HG03108 (cell line): ENCODE results near the gene TGFA.

Source experiments
- ATAC-seq: cut with Tn5 transposase; IDR thresholded peaks from one replicate; pipeline ENCODE4 v1.9.1; 2021; ENCODE audit warnings: moderate library complexity; ENCODE audit not compliant: unreplicated experiment

TGFA gene

DNA sequence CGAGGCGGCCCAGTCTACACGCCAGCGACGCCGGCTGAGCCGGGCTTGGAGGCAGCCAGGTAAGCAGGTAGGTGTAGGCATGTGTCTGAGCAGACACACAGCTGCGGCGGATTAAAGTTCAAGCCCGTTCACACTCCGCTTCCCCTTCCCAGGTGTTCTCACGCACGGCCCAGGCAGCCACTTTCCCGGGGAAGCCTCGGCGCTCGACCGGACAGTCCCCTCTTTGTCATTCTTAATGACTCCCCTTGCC is 367 bp downstream of the TGFA start:
- ATAC-seq: peak; percentile 16

GRCh38 chr2:70552501-70553333 is 909 bp downstream of the TGFA start:
- ATAC-seq: no peak

DNA sequence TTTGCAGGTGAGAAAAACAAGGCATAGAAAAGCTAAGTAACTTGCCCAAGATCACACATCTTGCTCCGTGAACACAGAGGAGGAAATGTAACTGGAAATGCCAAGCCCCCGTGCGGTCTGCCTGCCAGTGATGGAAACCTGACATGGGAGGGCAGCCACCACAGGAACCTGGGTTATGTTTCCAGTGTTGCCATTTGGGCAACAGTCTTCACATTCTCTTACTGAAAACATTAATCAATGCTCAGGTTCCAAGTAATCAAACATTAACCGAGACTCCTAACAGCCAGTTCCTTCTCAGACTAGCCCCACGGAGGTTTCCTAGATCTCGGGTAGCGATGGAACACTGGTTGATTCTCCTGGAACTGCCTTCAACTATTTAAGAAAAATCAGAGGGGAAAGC is 2.5 kb downstream of the TGFA start:
- no peak for ATAC-seq

- no peak for ATAC-seq
Measured at GRCh38 chr2:70549962-70550361, 3.7 kb downstream of the TGFA start.

GRCh38 chr2:70549064-70549710 is 4.4 kb downstream of the TGFA start:
- no peak for ATAC-seq

GRCh38 chr2:70548233-70548632 is 5.4 kb downstream of the TGFA start:
- ATAC-seq: no peak

GRCh38 chr2:70546885-70547284 is 6.7 kb downstream of the TGFA start:
- ATAC-seq: no peak

- ATAC-seq: no peak
Measured at GRCh38 chr2:70546376-70546775, 7.2 kb downstream of the TGFA start.

- no peak for ATAC-seq
Measured at GRCh38 chr2:70541481-70542020, 12.1 kb downstream of the TGFA start.

DNA sequence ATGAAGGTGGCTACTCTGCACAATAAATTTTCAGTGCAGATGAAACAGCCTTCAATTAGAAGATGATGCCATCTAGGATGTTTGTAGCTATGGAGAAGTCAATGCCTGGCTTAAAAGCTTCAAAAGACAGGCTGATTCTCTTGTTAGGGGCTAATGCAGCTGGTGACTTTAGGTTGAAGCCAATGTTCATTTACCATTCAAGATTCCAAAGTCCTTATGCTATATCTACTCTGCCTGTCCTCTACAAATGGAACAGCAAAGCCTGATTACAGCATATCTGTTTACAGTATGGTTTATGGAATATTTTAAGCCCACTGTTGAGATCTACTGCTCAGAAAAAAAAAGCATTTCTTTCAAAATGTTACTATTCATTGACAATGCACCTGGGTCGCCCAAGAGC is 15.8 kb downstream of the TGFA start:
- no peak for ATAC-seq

DNA sequence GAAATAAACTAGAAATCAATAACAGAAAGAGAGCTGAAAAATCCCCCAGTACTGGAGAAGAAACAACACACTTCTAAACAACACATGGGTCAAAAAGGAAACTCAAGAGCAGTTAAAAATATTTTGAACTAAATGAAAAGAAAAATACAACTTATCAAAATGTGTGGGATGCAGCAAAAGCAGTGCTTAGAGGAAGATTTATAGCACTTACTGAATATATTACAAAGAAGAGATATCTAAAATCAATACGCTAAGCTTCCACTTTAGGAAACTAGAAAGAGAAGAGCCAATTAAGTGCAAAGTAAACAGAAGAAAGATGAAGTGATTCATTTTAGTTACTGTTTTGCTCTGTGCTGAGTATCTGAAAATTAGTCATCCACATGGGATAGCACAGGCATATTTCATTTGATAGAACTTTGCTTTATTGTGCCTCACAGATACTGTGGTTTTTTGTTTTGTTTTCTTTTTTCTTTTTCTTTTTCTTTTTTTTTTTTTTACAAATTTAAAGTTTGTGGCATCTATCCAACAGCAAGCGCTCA is 17.0 kb downstream of the TGFA start:
- ATAC-seq: no peak

GRCh38 chr2:70535573-70535972 is 18.1 kb downstream of the TGFA start:
- no peak for ATAC-seq

GRCh38 chr2:70534183-70534836 is 19.3 kb downstream of the TGFA start:
- ATAC-seq: no peak

DNA sequence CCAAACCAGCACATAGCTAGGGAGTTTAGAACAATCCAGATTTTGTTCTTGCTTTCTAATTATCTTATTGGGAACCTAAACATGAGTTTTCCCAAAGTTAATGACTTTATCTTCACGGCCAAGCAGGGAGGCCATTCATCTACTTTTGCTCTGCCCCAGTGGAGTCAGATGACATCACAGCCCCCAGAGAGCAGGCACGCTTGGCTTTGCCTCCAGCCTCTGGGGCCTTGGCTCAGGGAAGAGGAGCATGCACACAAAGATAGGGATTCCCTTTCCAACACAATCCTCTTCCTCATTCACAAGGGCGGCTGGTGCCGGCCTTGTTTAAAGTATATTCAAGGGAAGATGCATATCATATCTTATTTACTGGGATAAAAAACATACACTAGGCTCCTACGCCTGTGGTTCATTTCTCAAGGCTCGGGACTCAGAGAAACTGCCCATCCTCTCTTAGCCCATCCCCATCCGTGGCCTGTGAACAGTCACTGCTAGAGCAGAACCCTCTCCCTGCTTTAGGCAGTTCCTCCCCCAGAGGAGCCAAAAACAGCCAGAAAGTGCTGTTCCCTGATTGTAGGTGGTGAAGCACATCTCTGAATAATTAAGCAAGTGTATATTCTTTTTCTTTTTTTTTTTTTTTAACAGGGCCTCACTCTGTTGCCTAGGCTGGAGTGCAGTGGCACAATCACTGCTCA is 21.2 kb downstream of the TGFA start:
- no peak for ATAC-seq

DNA sequence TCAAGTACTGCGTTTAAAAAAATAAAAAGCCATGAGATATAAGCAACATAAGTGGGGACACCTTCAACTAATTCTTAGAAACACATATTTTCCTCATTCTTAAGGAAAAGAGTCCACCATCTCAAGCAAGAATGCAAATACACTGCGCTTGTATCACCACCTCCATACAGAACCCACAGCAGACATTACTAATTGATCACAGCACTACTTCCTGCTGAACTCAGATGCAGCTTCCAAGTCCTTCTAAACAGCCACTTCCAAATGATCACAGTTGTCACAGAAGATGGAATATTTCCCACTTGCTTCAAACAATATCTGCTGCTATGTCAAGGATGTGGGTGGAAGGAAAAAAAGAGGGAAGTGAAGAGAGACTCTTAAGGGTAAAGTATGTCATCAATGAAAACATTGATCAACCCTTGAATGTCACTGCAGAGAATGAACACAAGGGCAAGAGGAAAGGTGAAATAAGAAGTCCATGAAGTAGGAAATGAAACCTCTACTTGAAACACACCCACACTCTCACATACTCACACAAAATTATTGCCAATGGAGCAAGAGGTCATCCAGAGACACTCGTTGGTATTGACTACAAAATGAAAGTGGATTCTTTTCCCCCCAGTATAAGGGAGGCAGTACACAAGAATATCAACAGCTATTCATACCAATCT is 22.1 kb downstream of the TGFA start:
- no peak for ATAC-seq

DNA sequence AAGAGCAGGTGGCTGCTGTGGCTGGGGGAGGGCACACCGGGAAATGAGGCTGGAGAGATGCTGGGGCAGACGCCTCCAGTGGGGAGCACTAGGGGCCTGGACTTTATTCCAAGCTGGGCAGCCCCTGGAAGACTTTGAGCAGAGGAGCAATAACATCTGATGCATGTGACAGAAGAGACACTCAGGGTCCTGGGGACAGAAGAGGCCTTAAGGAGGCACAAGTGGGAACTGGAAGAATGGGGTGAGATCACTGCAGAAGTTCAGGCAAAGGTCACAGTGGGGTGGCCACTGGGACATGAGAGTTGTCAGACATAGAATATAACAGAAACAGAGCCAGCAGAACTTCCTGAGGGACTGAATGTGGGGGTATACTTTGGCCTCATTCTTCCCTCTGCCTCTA is 24.0 kb downstream of the TGFA start:
- ATAC-seq: no peak

DNA sequence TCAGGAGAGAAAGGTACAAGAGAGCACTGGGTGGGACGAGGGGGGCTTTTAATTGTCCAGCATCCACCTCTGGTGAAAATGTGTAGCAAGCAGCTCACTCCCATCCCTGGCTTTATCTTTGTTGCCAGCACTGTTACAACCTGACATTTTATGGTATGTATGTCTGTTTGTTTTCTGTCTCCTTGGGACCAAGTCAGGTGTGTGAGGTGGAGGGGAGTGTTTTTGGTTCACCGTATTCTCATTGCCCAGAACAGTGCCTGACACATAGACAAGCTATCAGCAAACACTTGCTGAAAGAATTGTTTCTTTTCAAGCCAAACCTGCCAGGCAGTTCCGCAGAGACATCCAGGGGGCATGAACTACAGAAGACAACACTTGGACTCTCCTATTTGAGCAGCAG is 24.7 kb downstream of the TGFA start:
- no peak for ATAC-seq

DNA sequence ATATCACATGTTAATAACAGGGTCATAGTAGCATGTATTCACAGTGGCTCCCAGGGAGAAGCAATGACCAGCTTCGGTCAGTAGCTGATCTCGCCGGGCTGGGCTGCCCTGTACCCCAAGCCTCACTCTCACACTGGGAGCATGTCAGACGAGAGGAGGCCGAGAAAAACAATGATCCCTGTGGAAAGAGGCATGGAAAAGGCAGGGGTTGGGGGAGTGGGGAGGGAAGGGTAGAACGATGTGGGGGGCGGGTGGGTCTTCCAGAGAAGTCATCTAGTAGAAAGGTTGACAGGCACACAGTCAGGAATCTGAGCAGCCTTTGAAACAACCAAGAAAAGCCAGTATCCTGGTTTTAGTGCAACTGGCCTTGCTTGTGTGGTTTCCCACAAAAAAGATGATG is 25.4 kb downstream of the TGFA start:
- ATAC-seq: no peak

- ATAC-seq: no peak
Measured at GRCh38 chr2:70527447-70528080, 26.1 kb downstream of the TGFA start.

DNA sequence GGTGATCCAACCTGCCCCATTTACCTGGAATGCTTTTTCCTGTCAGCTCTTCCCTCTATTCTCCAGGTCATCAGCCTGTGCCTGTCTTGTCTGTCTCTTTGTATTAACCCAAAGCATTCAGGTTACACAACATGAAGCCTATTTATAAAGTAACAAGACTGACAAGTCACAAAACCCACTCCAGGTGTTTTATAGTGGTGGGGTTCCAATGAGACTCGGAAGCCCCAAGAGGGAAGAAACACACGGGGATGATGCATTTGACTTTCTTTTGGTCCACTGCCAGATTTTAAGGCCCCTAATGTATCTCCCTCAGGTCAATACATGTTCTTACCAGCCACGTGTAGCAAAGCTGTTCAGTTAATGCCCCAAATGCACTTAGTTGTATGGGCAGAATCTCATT is 27.5 kb downstream of the TGFA start:
- ATAC-seq: no peak
